ENCODE results near the gene STXBP6. TPM values are rescaled to one million over a fixed set of nuclear protein-coding genes. Genes with fewer than 3 reads are reported as not detected.

STXBP6 gene
- total and polyA plus RNA-seq, 2 of the 13 experiments (the other 11 are each of a cell fraction or from before 2014, with no cell fraction given), result 35.3 to 42.8 TPM

DNA sequence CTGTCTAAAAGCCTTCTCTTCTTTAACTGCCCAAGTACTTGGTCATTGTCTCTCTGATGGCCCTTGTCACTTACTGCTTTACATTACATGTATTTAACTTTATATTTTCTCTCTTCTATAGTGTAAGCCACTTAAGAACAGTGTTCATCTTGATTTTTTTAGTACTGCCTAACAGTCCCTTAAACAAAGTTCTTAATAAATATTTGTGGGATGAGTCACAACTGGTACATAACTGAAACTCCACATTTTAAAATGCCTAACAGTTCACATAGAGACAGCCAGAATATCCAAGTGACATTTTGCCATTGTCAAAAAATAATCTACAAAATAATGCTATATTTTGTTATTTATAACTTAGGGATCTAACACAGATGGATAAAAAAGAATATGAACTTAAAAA lies 146.6 kb downstream of the STXBP6 start:
- Histone ChIP-seq H3K79me2 (ENCODE audit: insufficient read depth, low read length) (no peaks in the 10 kb centered on the region), H4K20me1 (ENCODE audit: insufficient read depth, low read length) (no peaks in the 10 kb centered on the region), H3K4me2 (ENCODE audit: low read depth, low read length) (no peak overlapping the region), H3K4me3 (replicated peaks in 1 of 3; ENCODE audit: insufficient read depth in 1 of 3, low read depth in 2 of 3, low read length in 3 of 3) (no peak overlapping the region), H3K9ac (ENCODE audit: insufficient read depth, low read depth, low read length) (no peak overlapping the region), H2AFZ (ENCODE audit: low read length) (no peak overlapping the region), H3K36me3 (replicated peaks in 1 of 2; ENCODE audit: control insufficient read depth in 1 of 2, insufficient read depth in 2 of 2, low read length in 2 of 2) (no peaks in the 10 kb centered on the region), H3K4me1 (ENCODE audit: insufficient read depth, low read length) (peaks cover 13% of the 10 kb centered on the region), H3K27ac (ENCODE audit: extremely low read length, insufficient read depth, low read length) (no peak overlapping the region), H3K9me3 (ENCODE audit: low read length) (no peaks in the 10 kb centered on the region), H3K27me3 (ENCODE audit: control insufficient read depth in 1 of 2, insufficient read depth in 2 of 2, low read length in 2 of 2) (no peaks in the 10 kb centered on the region; a peak in 1 of 5 replicates)
- ChIA-PET POLR2A (no interaction called here), CTCF (ENCODE audit: low intra/inter-chr PET ratio, low total read pairs) (no interaction called here)
- DNase-seq (ENCODE audit: low spot score) (no peak), FAIRE-seq (no peak), ATAC-seq (peak; percentile 27; the same call in 1 of the 3 replicates)
- BruUV-seq (replicated peaks), result no TSS peak
- intact Hi-C loops (cut with micrococcal nuclease; ENCODE audit: unreplicated experiment) (no loop called here), in situ Hi-C loops (cut with HindIII; ENCODE audit: extremely low pct_ligation_motif_present, low pct_unique_long_range_greater_than_20kb) (no loop called here)
- TF ChIP-seq, protein P1, sequence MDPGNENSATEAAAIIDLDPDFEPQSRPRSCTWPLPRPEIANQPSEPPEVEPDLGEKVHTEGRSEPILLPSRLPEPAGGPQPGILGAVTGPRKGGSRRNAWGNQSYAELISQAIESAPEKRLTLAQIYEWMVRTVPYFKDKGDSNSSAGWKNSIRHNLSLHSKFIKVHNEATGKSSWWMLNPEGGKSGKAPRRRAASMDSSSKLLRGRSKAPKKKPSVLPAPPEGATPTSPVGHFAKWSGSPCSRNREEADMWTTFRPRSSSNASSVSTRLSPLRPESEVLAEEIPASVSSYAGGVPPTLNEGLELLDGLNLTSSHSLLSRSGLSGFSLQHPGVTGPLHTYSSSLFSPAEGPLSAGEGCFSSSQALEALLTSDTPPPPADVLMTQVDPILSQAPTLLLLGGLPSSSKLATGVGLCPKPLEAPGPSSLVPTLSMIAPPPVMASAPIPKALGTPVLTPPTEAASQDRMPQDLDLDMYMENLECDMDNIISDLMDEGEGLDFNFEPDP (CRISPR knock-in tag; conservative IDR thresholded peaks at IDR 0.05), result no peak
- TF ChIP-seq, protein P2, sequence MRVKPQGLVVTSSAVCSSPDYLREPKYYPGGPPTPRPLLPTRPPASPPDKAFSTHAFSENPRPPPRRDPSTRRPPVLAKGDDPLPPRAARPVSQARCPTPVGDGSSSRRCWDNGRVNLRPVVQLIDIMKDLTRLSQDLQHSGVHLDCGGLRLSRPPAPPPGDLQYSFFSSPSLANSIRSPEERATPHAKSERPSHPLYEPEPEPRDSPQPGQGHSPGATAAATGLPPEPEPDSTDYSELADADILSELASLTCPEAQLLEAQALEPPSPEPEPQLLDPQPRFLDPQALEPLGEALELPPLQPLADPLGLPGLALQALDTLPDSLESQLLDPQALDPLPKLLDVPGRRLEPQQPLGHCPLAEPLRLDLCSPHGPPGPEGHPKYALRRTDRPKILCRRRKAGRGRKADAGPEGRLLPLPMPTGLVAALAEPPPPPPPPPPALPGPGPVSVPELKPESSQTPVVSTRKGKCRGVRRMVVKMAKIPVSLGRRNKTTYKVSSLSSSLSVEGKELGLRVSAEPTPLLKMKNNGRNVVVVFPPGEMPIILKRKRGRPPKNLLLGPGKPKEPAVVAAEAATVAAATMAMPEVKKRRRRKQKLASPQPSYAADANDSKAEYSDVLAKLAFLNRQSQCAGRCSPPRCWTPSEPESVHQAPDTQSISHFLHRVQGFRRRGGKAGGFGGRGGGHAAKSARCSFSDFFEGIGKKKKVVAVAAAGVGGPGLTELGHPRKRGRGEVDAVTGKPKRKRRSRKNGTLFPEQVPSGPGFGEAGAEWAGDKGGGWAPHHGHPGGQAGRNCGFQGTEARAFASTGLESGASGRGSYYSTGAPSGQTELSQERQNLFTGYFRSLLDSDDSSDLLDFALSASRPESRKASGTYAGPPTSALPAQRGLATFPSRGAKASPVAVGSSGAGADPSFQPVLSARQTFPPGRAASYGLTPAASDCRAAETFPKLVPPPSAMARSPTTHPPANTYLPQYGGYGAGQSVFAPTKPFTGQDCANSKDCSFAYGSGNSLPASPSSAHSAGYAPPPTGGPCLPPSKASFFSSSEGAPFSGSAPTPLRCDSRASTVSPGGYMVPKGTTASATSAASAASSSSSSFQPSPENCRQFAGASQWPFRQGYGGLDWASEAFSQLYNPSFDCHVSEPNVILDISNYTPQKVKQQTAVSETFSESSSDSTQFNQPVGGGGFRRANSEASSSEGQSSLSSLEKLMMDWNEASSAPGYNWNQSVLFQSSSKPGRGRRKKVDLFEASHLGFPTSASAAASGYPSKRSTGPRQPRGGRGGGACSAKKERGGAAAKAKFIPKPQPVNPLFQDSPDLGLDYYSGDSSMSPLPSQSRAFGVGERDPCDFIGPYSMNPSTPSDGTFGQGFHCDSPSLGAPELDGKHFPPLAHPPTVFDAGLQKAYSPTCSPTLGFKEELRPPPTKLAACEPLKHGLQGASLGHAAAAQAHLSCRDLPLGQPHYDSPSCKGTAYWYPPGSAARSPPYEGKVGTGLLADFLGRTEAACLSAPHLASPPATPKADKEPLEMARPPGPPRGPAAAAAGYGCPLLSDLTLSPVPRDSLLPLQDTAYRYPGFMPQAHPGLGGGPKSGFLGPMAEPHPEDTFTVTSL (CRISPR knock-in tag; IDR thresholded peaks at IDR 0.05; ENCODE audit: borderline replicate concordance), result no peak
- TF ChIP-seq, protein P3, sequence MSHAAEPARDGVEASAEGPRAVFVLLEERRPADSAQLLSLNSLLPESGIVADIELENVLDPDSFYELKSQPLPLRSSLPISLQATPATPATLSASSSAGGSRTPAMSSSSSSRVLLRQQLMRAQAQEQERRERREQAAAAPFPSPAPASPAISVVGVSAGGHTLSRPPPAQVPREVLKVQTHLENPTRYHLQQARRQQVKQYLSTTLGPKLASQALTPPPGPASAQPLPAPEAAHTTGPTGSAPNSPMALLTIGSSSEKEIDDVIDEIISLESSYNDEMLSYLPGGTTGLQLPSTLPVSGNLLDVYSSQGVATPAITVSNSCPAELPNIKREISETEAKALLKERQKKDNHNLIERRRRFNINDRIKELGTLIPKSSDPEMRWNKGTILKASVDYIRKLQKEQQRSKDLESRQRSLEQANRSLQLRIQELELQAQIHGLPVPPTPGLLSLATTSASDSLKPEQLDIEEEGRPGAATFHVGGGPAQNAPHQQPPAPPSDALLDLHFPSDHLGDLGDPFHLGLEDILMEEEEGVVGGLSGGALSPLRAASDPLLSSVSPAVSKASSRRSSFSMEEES (CRISPR knock-in tag; IDR thresholded peaks at IDR 0.05), result no peak
- no peak for TF ChIP-seq ZNF496 (CRISPR knock-in tag; IDR thresholded peaks at IDR 0.05; ENCODE audit: insufficient replicate concordance)
- TF ChIP-seq DNMT1 (CRISPR knock-in tag; IDR thresholded peaks at IDR 0.05), result no peak
- TF ChIP-seq TOPORS (CRISPR knock-in tag; IDR thresholded peaks at IDR 0.05), result no peak
- TF ChIP-seq AHR (CRISPR knock-in tag; IDR thresholded peaks at IDR 0.05), result no peak
- TF ChIP-seq NFIC (IDR thresholded peaks at IDR 0.05; ENCODE audit: low read length), result no peak
- TF ChIP-seq, protein P4, sequence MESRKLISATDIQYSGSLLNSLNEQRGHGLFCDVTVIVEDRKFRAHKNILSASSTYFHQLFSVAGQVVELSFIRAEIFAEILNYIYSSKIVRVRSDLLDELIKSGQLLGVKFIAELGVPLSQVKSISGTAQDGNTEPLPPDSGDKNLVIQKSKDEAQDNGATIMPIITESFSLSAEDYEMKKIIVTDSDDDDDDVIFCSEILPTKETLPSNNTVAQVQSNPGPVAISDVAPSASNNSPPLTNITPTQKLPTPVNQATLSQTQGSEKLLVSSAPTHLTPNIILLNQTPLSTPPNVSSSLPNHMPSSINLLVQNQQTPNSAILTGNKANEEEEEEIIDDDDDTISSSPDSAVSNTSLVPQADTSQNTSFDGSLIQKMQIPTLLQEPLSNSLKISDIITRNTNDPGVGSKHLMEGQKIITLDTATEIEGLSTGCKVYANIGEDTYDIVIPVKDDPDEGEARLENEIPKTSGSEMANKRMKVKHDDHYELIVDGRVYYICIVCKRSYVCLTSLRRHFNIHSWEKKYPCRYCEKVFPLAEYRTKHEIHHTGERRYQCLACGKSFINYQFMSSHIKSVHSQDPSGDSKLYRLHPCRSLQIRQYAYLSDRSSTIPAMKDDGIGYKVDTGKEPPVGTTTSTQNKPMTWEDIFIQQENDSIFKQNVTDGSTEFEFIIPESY (CRISPR knock-in tag; IDR thresholded peaks at IDR 0.05), result no peak
- no peak for TF ChIP-seq PHF5A (CRISPR knock-in tag; IDR thresholded peaks at IDR 0.05; ENCODE audit: low read depth, unreplicated experiment)
- TF ChIP-seq ZNF605 (CRISPR knock-in tag; IDR thresholded peaks at IDR 0.05), result no peak
- TF ChIP-seq, protein P5, sequence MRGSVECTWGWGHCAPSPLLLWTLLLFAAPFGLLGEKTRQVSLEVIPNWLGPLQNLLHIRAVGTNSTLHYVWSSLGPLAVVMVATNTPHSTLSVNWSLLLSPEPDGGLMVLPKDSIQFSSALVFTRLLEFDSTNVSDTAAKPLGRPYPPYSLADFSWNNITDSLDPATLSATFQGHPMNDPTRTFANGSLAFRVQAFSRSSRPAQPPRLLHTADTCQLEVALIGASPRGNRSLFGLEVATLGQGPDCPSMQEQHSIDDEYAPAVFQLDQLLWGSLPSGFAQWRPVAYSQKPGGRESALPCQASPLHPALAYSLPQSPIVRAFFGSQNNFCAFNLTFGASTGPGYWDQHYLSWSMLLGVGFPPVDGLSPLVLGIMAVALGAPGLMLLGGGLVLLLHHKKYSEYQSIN (CRISPR knock-in tag; IDR thresholded peaks at IDR 0.05; ENCODE audit: borderline replicate concordance), result no peak

Data from HepG2 (cell line).